Right lobe of liver (tissue), 4 donors: ENCODE measurements around the gene MIER2.

ENCODE experiments used
- CTCF ChIP-seq, 4 donors: fragments of 200-600 bp in 3 of 4; fragments of 450-650 bp in 1 of 4; IDR thresholded peaks; one replicate each; pipeline versions ENCODE4 v1.5.1 to v1.8.0; 2016 to 2022; ENCODE audit warnings: antibody characterized with exemption in 4 of 4, mild to moderate bottlenecking in 2 of 4
- POLR2A ChIP-seq: fragments of 450-650 bp; IDR thresholded peaks from one replicate; pipeline ENCODE4 v1.6.1; 2017; ENCODE audit warnings: antibody characterized with exemption, mild to moderate bottlenecking
- donor health status: DM: no; HTN: no; CAD: no.
- donor health status: DM: no; HTN: no; CAD: no.
- donor health status: DM: no; HTN: yes; CAD: no.

- no peak for TF ChIP-seq POLR2A
- TF ChIP-seq CTCF (IDR thresholded peaks at IDR 0.05) = no peak
These were observed 57.2 kb downstream of the MIER2 start for GRCh38 chr19:287381-287871.
